Rectal smooth muscle tissue (tissue), 1 donor: ENCODE measurements around the gene SLC39A13.

Source experiments
- H3K27ac ChIP-seq: one replicate; pipeline ENCODE4 v1.7.0; 2013; ENCODE audit warnings: low read depth, low read length, inconsistent platforms
- H3K27me3 ChIP-seq: one replicate; pipeline ENCODE4 v1.7.0; 2013; ENCODE audit warnings: low read length; ENCODE audit not compliant: control insufficient read depth, insufficient read depth
- H3K36me3 ChIP-seq: one replicate; pipeline ENCODE4 v1.7.0; 2013; ENCODE audit warnings: low read length; ENCODE audit not compliant: control insufficient read depth, insufficient read depth
- H3K4me1 ChIP-seq: one replicate; pipeline ENCODE4 v1.7.0; 2013; ENCODE audit warnings: low read length; ENCODE audit not compliant: control insufficient read depth, insufficient read depth
- H3K4me3 ChIP-seq: one replicate; pipeline ENCODE4 v1.7.0; 2013; ENCODE audit warnings: low read length
- H3K9ac ChIP-seq: one replicate; pipeline ENCODE4 v1.7.0; 2013; ENCODE audit warnings: low read length

The SLC39A13 gene

GRCh38 chr11:47407746-47408590 lies at the start of gene SLC39A13:
SLC39A13 (plus strand) TSS chr11:47408590; CDS start chr11:47410095, 1,505 bp downstream.
- H3K36me3 ChIP-seq = no peaks in the 10 kb centered on the region
- H3K4me3 ChIP-seq = peak within 1 kb of the TSS; percentile 84
- H3K27me3 ChIP-seq = no peaks in the 10 kb centered on the region
- peaks cover 17% of the 10 kb centered on the region for H3K4me1 ChIP-seq
- H3K9ac ChIP-seq = peak within 1 kb of the TSS; percentile 46
- H3K27ac ChIP-seq = peak within 1 kb of the TSS; percentile 91

GRCh38 chr11:47358731-47359051 lies 49.7 kb upstream of the SLC39A13 start:
- no peaks in the 10 kb centered on the region for H3K27me3 ChIP-seq

GRCh38 chr11:47359162-47359561 lies 49.2 kb upstream of the SLC39A13 start:
- no peak overlapping the region for H3K27ac ChIP-seq
- no peaks in the 10 kb centered on the region for H3K27me3 ChIP-seq
- peaks cover 3% of the 10 kb centered on the region for H3K36me3 ChIP-seq
- H3K4me1 ChIP-seq = no peaks in the 10 kb centered on the region
- no peak overlapping the region for H3K9ac ChIP-seq
- H3K4me3 ChIP-seq = no peak overlapping the region

More at GRCh38 chr11:47358731-47359051, 49.7 kb upstream of the SLC39A13 start:
- Histone ChIP-seq H3K4me3 (no peak overlapping the region), H3K36me3 (peaks cover 3% of the 10 kb centered on the region), H3K9ac (no peak overlapping the region), H3K27ac (no peak overlapping the region), H3K4me1 (no peaks in the 10 kb centered on the region)

GRCh38 chr11:47359586-47359985 lies 48.8 kb upstream of the SLC39A13 start:
- Histone ChIP-seq H3K9ac (no peak overlapping the region), H3K27me3 (no peaks in the 10 kb centered on the region), H3K27ac (no peak overlapping the region), H3K4me1 (no peaks in the 10 kb centered on the region), H3K36me3 (peaks cover 3% of the 10 kb centered on the region), H3K4me3 (no peak overlapping the region)

- Histone ChIP-seq H3K4me3 (no peak overlapping the region), H3K27ac (no peak overlapping the region), H3K9ac (no peak overlapping the region), H3K27me3 (no peaks in the 10 kb centered on the region), H3K36me3 (peaks cover 3% of the 10 kb centered on the region), H3K4me1 (no peaks in the 10 kb centered on the region)
Observed at GRCh38 chr11:47360341-47360740, 48.0 kb upstream of the SLC39A13 start.

DNA sequence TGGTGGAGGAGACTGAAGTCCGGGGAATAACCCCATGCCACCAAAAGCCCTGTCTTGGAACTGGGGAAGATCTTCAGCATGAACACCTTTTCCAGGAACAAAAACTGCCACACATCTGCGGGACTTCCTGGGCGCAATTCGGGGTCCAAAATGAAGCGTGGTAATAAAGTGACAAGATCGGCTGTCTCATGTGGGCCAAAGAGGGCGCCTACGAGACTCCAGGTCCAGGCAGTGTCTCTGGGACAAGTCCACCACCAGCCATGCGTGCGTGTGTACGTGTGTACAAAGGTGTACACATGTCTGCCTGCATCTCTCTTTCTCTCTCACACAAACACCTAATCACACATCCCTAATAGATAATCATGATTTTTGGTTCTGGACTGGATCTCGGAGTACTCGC lies 47.0 kb upstream of the SLC39A13 start:
- Histone ChIP-seq H3K27ac (no peak overlapping the region), H3K27me3 (no peaks in the 10 kb centered on the region), H3K4me3 (no peak overlapping the region), H3K9ac (no peak overlapping the region), H3K4me1 (no peaks in the 10 kb centered on the region), H3K36me3 (peaks cover 3% of the 10 kb centered on the region)

- Histone ChIP-seq H3K27ac (no peak overlapping the region), H3K4me1 (no peaks in the 10 kb centered on the region), H3K27me3 (no peaks in the 10 kb centered on the region), H3K36me3 (no peaks in the 10 kb centered on the region), H3K9ac (no peak overlapping the region), H3K4me3 (no peak overlapping the region)
Observed at GRCh38 chr11:47366020-47366490, 42.3 kb upstream of the SLC39A13 start.

DNA sequence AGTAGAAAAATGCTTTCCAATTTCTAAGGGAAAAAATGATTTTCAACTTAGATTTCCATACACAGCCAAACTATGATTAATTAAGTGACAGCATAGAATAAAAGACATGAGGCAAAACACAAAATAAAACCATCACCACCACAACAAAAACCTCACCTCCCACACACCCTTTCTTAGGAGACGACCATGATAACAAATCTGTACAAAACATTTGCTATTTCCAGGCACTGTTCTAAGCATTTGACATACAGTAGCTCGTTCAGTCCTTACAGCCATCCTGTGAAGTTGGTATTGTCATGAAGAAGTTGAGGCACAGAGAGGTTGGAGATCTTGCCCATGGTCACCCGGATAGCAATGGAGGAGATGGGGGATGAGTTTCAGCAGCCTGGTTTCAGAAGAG lies 38.7 kb upstream of the SLC39A13 start:
- H3K4me3 ChIP-seq = no peak overlapping the region
- H3K4me1 ChIP-seq = no peaks in the 10 kb centered on the region
- H3K27me3 ChIP-seq = no peaks in the 10 kb centered on the region
- H3K36me3 ChIP-seq = no peaks in the 10 kb centered on the region
- H3K9ac ChIP-seq = no peak overlapping the region
- no peak overlapping the region for H3K27ac ChIP-seq

- H3K9ac ChIP-seq = no peak overlapping the region
- no peaks in the 10 kb centered on the region for H3K36me3 ChIP-seq
- no peak overlapping the region for H3K27ac ChIP-seq
- no peaks in the 10 kb centered on the region for H3K27me3 ChIP-seq
- H3K4me1 ChIP-seq = no peaks in the 10 kb centered on the region
- H3K4me3 ChIP-seq = no peak overlapping the region
Observed at GRCh38 chr11:47372422-47372821, 36.0 kb upstream of the SLC39A13 start.

GRCh38 chr11:47373876-47374719 lies 34.3 kb upstream of the SLC39A13 start:
- no peak overlapping the region for H3K9ac ChIP-seq
- H3K27ac ChIP-seq = no peak overlapping the region
- H3K4me1 ChIP-seq = no peaks in the 10 kb centered on the region
- no peak overlapping the region for H3K4me3 ChIP-seq
- H3K36me3 ChIP-seq = no peaks in the 10 kb centered on the region
- no peaks in the 10 kb centered on the region for H3K27me3 ChIP-seq

- Histone ChIP-seq H3K4me3 (no peak overlapping the region), H3K27ac (no peak overlapping the region), H3K36me3 (no peaks in the 10 kb centered on the region)
Observed at GRCh38 chr11:47374720-47375019, 33.7 kb upstream of the SLC39A13 start.

DNA sequence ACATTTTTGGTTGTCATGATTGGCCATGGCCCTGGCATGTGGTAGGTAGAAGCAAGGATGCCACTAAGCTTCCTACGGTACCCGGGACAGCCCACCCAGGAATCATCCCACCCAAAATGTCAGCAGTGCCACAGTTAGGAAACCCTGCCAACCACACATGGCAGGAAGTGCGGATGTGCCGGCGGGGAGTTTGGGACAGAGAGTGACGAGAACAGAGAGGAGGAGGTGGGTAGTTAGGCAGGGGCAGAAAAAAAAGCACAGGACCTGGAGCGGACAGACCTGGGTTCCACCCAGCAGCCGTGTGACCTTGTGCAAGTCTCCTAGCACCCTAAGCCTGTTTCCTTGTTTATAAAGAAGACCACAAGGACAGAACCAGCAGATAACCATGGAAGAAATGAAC lies 33.4 kb upstream of the SLC39A13 start:
- Histone ChIP-seq H3K27ac (no peak overlapping the region), H3K36me3 (no peaks in the 10 kb centered on the region)

More at GRCh38 chr11:47374720-47375019, 33.7 kb upstream of the SLC39A13 start:
- Histone ChIP-seq H3K4me1 (no peaks in the 10 kb centered on the region), H3K27me3 (no peaks in the 10 kb centered on the region), H3K9ac (no peak overlapping the region)

More for the DNA sequence above, 33.4 kb upstream of the SLC39A13 start:
- Histone ChIP-seq H3K4me1 (no peaks in the 10 kb centered on the region), H3K4me3 (no peak overlapping the region), H3K27me3 (no peaks in the 10 kb centered on the region), H3K9ac (no peak overlapping the region)
